Measurements from ENCODE around the gene COL4A3. TPM values are rescaled to one million over a fixed set of nuclear protein-coding genes. Genes with fewer than 3 reads are reported as not detected.

Gene COL4A3
- total RNA-seq, 1 experiment from 2014 or later, result 0.60 TPM

DNA sequence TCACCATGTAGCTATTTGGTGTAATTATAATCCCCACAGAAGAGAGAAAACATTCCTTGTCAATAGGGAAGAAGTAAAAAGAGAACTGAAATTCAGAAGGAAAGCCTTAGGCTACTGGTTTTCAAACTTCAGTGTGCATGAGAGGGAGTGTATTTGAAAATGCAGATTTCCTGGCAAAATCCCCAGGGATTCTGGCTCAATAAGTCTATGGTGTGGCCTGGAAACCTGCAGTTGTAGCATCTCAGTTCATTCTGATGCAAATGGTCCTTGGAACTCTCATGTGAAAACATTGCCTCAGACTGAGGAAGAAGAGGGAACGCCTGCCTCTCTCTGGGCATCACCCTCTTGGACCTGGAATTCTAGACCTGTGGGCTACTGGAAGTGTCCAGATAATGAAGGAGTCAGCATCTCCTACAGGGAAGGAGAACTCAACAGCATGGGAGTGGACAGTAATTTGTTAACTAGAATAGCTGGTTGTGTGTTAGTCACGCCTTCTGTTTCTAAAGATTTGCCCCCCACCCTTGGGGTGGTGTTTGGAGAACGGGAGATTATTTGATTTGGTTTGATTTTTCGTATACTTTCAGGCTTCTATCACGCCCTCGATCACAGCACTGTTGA is 21.3 kb downstream of the COL4A3 start:
- no peak for DNase-seq
- Histone ChIP-seq H2AFZ (ENCODE audit: low read length) (no peak overlapping the region), H3K4me3 (ENCODE audit: low read length) (no peak overlapping the region), H3K27ac (ENCODE audit: low read length) (no peak overlapping the region), H3K9me2 (replicated peaks; ENCODE audit: insufficient read depth, low read length) (no peaks in the 10 kb centered on the region), H3K4me1 (ENCODE audit: low read length) (no peaks in the 10 kb centered on the region), H4K20me1 (ENCODE audit: insufficient read depth, low read depth, low read length) (no peaks in the 10 kb centered on the region), H3K27me3 (ENCODE audit: low read length) (no peaks in the 10 kb centered on the region), H3K36me3 (ENCODE audit: insufficient read depth, low read length) (no peaks in the 10 kb centered on the region), H3K4me2 (ENCODE audit: low read depth, low read length, poor library complexity, severe bottlenecking) (no peak overlapping the region), H3K79me2 (ENCODE audit: low read length) (no peaks in the 10 kb centered on the region), H3K9me3 (ENCODE audit: low read length) (no peaks in the 10 kb centered on the region), H3K9ac (ENCODE audit: low read length) (no peak overlapping the region)

- no peaks in the 10 kb centered on the region for H3K9me3 ChIP-seq (ENCODE audit: low read length)
- no peak for DNase-seq
- no peaks in the 10 kb centered on the region for H3K9me2 ChIP-seq (replicated peaks; ENCODE audit: insufficient read depth, low read length)
- H3K36me3 ChIP-seq (ENCODE audit: insufficient read depth, low read length), result no peaks in the 10 kb centered on the region
- no peak overlapping the region for H2AFZ ChIP-seq (ENCODE audit: low read length)
- H3K79me2 ChIP-seq (ENCODE audit: low read length), result no peaks in the 10 kb centered on the region
- H3K4me3 ChIP-seq (ENCODE audit: low read length), result no peak overlapping the region
- no peak overlapping the region for H3K4me2 ChIP-seq (ENCODE audit: low read depth, low read length, poor library complexity, severe bottlenecking)
- no peak overlapping the region for H3K27ac ChIP-seq (ENCODE audit: low read length)
- no peaks in the 10 kb centered on the region for H3K4me1 ChIP-seq (ENCODE audit: low read length)
- no peak overlapping the region for H3K9ac ChIP-seq (ENCODE audit: low read length)
- H4K20me1 ChIP-seq (ENCODE audit: insufficient read depth, low read depth, low read length), result no peaks in the 10 kb centered on the region
- no peaks in the 10 kb centered on the region for H3K27me3 ChIP-seq (ENCODE audit: low read length)
Observed at GRCh38 chr2:227186751-227187150, 22.3 kb downstream of the COL4A3 start.

DNA sequence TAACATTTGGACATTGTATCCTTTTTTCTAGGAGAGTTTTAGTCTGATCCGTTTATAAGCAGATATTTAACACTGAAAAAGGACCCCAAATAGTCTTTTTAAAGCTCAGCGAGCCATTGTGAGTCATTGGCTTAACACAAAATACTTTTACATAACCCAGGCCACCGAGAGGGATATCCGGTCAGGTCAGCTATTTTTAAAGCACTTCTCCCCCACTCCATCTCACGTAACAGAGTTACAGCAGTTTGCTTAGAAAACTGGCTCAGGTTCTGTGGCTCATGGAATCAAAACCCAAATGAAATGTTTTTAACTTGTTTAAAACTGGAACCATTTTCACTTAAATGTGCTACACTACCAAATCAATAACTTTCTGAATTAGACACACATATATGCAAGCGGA is 23.9 kb downstream of the COL4A3 start:
- no peak for DNase-seq
- Histone ChIP-seq H3K36me3 (ENCODE audit: insufficient read depth, low read length) (no peaks in the 10 kb centered on the region), H3K4me3 (ENCODE audit: low read length) (no peak overlapping the region), H3K9me2 (replicated peaks; ENCODE audit: insufficient read depth, low read length) (no peaks in the 10 kb centered on the region), H3K4me2 (ENCODE audit: low read depth, low read length, poor library complexity, severe bottlenecking) (no peak overlapping the region), H3K27ac (ENCODE audit: low read length) (no peak overlapping the region), H3K9me3 (ENCODE audit: low read length) (no peaks in the 10 kb centered on the region), H3K79me2 (ENCODE audit: low read length) (no peaks in the 10 kb centered on the region), H3K4me1 (ENCODE audit: low read length) (no peaks in the 10 kb centered on the region), H2AFZ (ENCODE audit: low read length) (no peak overlapping the region), H3K27me3 (ENCODE audit: low read length) (no peaks in the 10 kb centered on the region), H3K9ac (ENCODE audit: low read length) (no peak overlapping the region), H4K20me1 (ENCODE audit: insufficient read depth, low read depth, low read length) (no peaks in the 10 kb centered on the region)

- no peak for DNase-seq
- Histone ChIP-seq H3K9me3 (ENCODE audit: low read length) (no peaks in the 10 kb centered on the region), H3K27me3 (ENCODE audit: low read length) (no peaks in the 10 kb centered on the region), H3K4me2 (ENCODE audit: low read depth, low read length, poor library complexity, severe bottlenecking) (no peak overlapping the region), H3K36me3 (ENCODE audit: insufficient read depth, low read length) (no peaks in the 10 kb centered on the region), H3K9me2 (replicated peaks; ENCODE audit: insufficient read depth, low read length) (no peaks in the 10 kb centered on the region), H3K27ac (ENCODE audit: low read length) (no peak overlapping the region), H3K79me2 (ENCODE audit: low read length) (no peaks in the 10 kb centered on the region), H3K9ac (ENCODE audit: low read length) (no peak overlapping the region), H4K20me1 (ENCODE audit: insufficient read depth, low read depth, low read length) (no peaks in the 10 kb centered on the region), H3K4me3 (ENCODE audit: low read length) (no peak overlapping the region), H2AFZ (ENCODE audit: low read length) (no peak overlapping the region), H3K4me1 (ENCODE audit: low read length) (no peaks in the 10 kb centered on the region)
Observed at GRCh38 chr2:227191367-227191766, 26.9 kb downstream of the COL4A3 start.

GRCh38 chr2:227192491-227192890 is 28.1 kb downstream of the COL4A3 start:
- H3K36me3 ChIP-seq (ENCODE audit: insufficient read depth, low read length), result no peaks in the 10 kb centered on the region
- no peak overlapping the region for H3K9ac ChIP-seq (ENCODE audit: low read length)
- no peaks in the 10 kb centered on the region for H3K4me1 ChIP-seq (ENCODE audit: low read length)
- H3K79me2 ChIP-seq (ENCODE audit: low read length), result no peaks in the 10 kb centered on the region
- no peak overlapping the region for H3K27ac ChIP-seq (ENCODE audit: low read length)
- H2AFZ ChIP-seq (ENCODE audit: low read length), result no peak overlapping the region
- DNase-seq, result no peak
- no peak overlapping the region for H3K4me2 ChIP-seq (ENCODE audit: low read depth, low read length, poor library complexity, severe bottlenecking)
- H4K20me1 ChIP-seq (ENCODE audit: insufficient read depth, low read depth, low read length), result no peaks in the 10 kb centered on the region
- no peaks in the 10 kb centered on the region for H3K9me3 ChIP-seq (ENCODE audit: low read length)
- no peaks in the 10 kb centered on the region for H3K27me3 ChIP-seq (ENCODE audit: low read length)
- no peaks in the 10 kb centered on the region for H3K9me2 ChIP-seq (replicated peaks; ENCODE audit: insufficient read depth, low read length)
- H3K4me3 ChIP-seq (ENCODE audit: low read length), result no peak overlapping the region

GRCh38 chr2:227194219-227194618 is 29.8 kb downstream of the COL4A3 start:
- H3K9ac ChIP-seq (ENCODE audit: low read length), result no peak overlapping the region
- H3K4me3 ChIP-seq (ENCODE audit: low read length), result no peak overlapping the region
- no peak overlapping the region for H3K4me2 ChIP-seq (ENCODE audit: low read depth, low read length, poor library complexity, severe bottlenecking)
- H3K4me1 ChIP-seq (ENCODE audit: low read length), result no peaks in the 10 kb centered on the region
- no peak overlapping the region for H3K27ac ChIP-seq (ENCODE audit: low read length)
- no peaks in the 10 kb centered on the region for H3K9me2 ChIP-seq (replicated peaks; ENCODE audit: insufficient read depth, low read length)
- no peaks in the 10 kb centered on the region for H3K9me3 ChIP-seq (ENCODE audit: low read length)
- no peak overlapping the region for H2AFZ ChIP-seq (ENCODE audit: low read length)
- DNase-seq, result no peak
- no peaks in the 10 kb centered on the region for H3K27me3 ChIP-seq (ENCODE audit: low read length)
- no peaks in the 10 kb centered on the region for H3K79me2 ChIP-seq (ENCODE audit: low read length)
- H3K36me3 ChIP-seq (ENCODE audit: insufficient read depth, low read length), result no peaks in the 10 kb centered on the region
- no peaks in the 10 kb centered on the region for H4K20me1 ChIP-seq (ENCODE audit: insufficient read depth, low read depth, low read length)

DNA sequence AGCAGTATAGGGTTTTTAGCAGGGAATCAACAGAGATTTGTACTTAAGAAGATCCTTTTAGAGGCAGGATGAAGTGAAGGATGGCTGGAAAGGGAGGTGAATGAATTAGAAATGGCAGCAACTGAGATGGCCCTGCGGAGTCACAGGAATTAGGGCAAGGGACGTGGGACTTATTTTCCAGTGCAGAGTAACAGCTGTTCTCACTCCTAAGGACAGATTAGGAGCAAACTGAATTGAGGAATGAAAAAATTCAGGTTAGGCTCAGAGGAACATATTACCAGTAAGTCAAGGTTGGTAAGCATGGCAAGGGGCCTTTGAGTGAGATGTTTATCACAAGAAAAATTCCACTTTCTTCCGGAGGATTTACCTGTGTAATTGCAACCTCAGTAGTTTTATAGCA is 34.4 kb downstream of the COL4A3 start:
- Histone ChIP-seq H3K9me2 (replicated peaks; ENCODE audit: insufficient read depth, low read length) (no peaks in the 10 kb centered on the region), H3K27me3 (ENCODE audit: low read length) (no peaks in the 10 kb centered on the region), H2AFZ (ENCODE audit: low read length) (no peak overlapping the region), H3K36me3 (ENCODE audit: insufficient read depth, low read length) (no peaks in the 10 kb centered on the region), H3K4me1 (ENCODE audit: low read length) (no peaks in the 10 kb centered on the region), H4K20me1 (ENCODE audit: insufficient read depth, low read depth, low read length) (no peaks in the 10 kb centered on the region), H3K9ac (ENCODE audit: low read length) (no peak overlapping the region), H3K4me3 (ENCODE audit: low read length) (no peak overlapping the region), H3K4me2 (ENCODE audit: low read depth, low read length, poor library complexity, severe bottlenecking) (no peak overlapping the region), H3K79me2 (ENCODE audit: low read length) (no peaks in the 10 kb centered on the region), H3K9me3 (ENCODE audit: low read length) (no peaks in the 10 kb centered on the region), H3K27ac (ENCODE audit: low read length) (no peak overlapping the region)
- DNase-seq, result no peak

- H3K4me3 ChIP-seq (ENCODE audit: low read length), result no peak overlapping the region
- no peaks in the 10 kb centered on the region for H3K9me3 ChIP-seq (ENCODE audit: low read length)
- no peaks in the 10 kb centered on the region for H3K79me2 ChIP-seq (ENCODE audit: low read length)
- no peak overlapping the region for H3K9ac ChIP-seq (ENCODE audit: low read length)
- no peaks in the 10 kb centered on the region for H3K4me1 ChIP-seq (ENCODE audit: low read length)
- H3K4me2 ChIP-seq (ENCODE audit: low read depth, low read length, poor library complexity, severe bottlenecking), result no peak overlapping the region
- H3K36me3 ChIP-seq (ENCODE audit: insufficient read depth, low read length), result no peaks in the 10 kb centered on the region
- no peak overlapping the region for H3K27ac ChIP-seq (ENCODE audit: low read length)
- H3K27me3 ChIP-seq (ENCODE audit: low read length), result no peaks in the 10 kb centered on the region
- no peak overlapping the region for H2AFZ ChIP-seq (ENCODE audit: low read length)
- no peaks in the 10 kb centered on the region for H4K20me1 ChIP-seq (ENCODE audit: insufficient read depth, low read depth, low read length)
- no peak for DNase-seq
- no peaks in the 10 kb centered on the region for H3K9me2 ChIP-seq (replicated peaks; ENCODE audit: insufficient read depth, low read length)
Observed at GRCh38 chr2:227201771-227202170, 37.3 kb downstream of the COL4A3 start.

- Histone ChIP-seq H3K27ac (ENCODE audit: low read length) (no peak overlapping the region), H3K9me3 (ENCODE audit: low read length) (no peaks in the 10 kb centered on the region), H3K9ac (ENCODE audit: low read length) (no peak overlapping the region), H3K9me2 (replicated peaks; ENCODE audit: insufficient read depth, low read length) (no peaks in the 10 kb centered on the region), H3K4me1 (ENCODE audit: low read length) (no peaks in the 10 kb centered on the region), H3K4me3 (ENCODE audit: low read length) (no peak overlapping the region), H4K20me1 (ENCODE audit: insufficient read depth, low read depth, low read length) (no peaks in the 10 kb centered on the region), H3K4me2 (ENCODE audit: low read depth, low read length, poor library complexity, severe bottlenecking) (no peak overlapping the region), H3K36me3 (ENCODE audit: insufficient read depth, low read length) (no peaks in the 10 kb centered on the region), H3K27me3 (ENCODE audit: low read length) (no peaks in the 10 kb centered on the region), H2AFZ (ENCODE audit: low read length) (no peak overlapping the region), H3K79me2 (ENCODE audit: low read length) (no peaks in the 10 kb centered on the region)
- no peak for DNase-seq
Observed at GRCh38 chr2:227204452-227204851, 40.0 kb downstream of the COL4A3 start.
